ENCODE results near the gene KCNAB3. TPM values are rescaled to one million over a fixed set of nuclear protein-coding genes. Genes with fewer than 3 reads are reported as not detected.

KCNAB3 gene
- total and polyA plus RNA-seq, 2 donors (not counting 3 experiments of a cell fraction or from before 2014, with no cell fraction given): 1.3 to 2.4 TPM

DNA sequence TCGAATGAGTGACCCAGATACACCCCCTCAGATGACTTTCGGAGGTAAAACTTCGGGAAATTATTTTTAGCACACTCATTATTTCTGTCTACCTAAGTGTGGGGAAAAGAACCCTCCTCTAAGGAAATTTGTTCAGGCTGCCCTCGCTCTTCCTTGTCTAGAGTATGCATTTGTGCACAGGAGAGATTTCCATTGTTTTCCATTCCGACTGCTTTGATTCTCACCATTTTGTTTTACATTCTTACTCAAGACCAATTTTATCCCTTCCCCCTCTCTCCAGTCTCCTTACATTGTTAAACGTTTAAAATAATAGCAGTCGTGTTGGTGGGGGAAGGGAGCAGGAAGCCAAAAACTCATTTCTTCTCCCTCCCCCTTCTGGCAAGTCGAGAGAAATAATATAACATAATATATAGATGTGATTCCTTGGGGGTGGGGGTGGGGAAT is 42.6 kb downstream of the KCNAB3 start:
- H3K4me3 ChIP-seq (replicated peaks in 1 of 3; ENCODE audit: insufficient read depth in 1 of 3, low read depth in 1 of 3, low read length in 3 of 3): peak overlapping the region; percentile 67 to 76 (median 74)
- peaks cover 45% of the 10 kb centered on the region for H3K4me1 ChIP-seq (ENCODE audit: control insufficient read depth, extremely low read depth, insufficient read depth, low read length)
- H3K9me1 ChIP-seq (replicated peaks; ENCODE audit: control insufficient read depth, extremely low read depth, insufficient read depth, low read length): no peaks in the 10 kb centered on the region
- H3K27me3 ChIP-seq (ENCODE audit: control insufficient read depth in 2 of 2, insufficient read depth in 2 of 2, low read length in 2 of 2): no peaks in the 10 kb centered on the region
- H4K20me1 ChIP-seq (replicated peaks; ENCODE audit: control insufficient read depth, extremely low read depth, insufficient read depth, low read length): no peaks in the 10 kb centered on the region
- dilution Hi-C loops (cut with MboI; ENCODE audit: extremely low pct_ligation_motif_present, low sequenced_read_pairs): no loop called here
- H3K79me2 ChIP-seq (ENCODE audit: control insufficient read depth, insufficient read depth, low read length): peaks cover 32% of the 10 kb centered on the region
- H3K27ac ChIP-seq (ENCODE audit: insufficient read depth, low read depth, low read length): peak overlapping the region; percentile 94
- no peak for DNase-seq (ENCODE audit: low read depth, low spot score)
- no TSS peak for BruUV-seq (replicated peaks)
- no peak overlapping the region for H2AFZ ChIP-seq (ENCODE audit: low read depth, low read length)
- no peaks in the 10 kb centered on the region for H3K9me3 ChIP-seq (replicated peaks; ENCODE audit: control insufficient read depth, insufficient read depth, low read length)
- H3K4me2 ChIP-seq (ENCODE audit: insufficient read depth, low read length): peak overlapping the region; percentile 95
- FAIRE-seq: no peak
- ChIA-PET CTCF (no interaction called here), POLR2A (no interaction called here)
- intact Hi-C loops (cut with micrococcal nuclease): loop anchor here (1.0 to 5.0 kb wide), 8 partner anchors 25 to 267 kb away; partner anchors contain the start of genes ALOXE3, CNTROB, KDM6B and NAA38
- TF ChIP-seq, protein P1, sequence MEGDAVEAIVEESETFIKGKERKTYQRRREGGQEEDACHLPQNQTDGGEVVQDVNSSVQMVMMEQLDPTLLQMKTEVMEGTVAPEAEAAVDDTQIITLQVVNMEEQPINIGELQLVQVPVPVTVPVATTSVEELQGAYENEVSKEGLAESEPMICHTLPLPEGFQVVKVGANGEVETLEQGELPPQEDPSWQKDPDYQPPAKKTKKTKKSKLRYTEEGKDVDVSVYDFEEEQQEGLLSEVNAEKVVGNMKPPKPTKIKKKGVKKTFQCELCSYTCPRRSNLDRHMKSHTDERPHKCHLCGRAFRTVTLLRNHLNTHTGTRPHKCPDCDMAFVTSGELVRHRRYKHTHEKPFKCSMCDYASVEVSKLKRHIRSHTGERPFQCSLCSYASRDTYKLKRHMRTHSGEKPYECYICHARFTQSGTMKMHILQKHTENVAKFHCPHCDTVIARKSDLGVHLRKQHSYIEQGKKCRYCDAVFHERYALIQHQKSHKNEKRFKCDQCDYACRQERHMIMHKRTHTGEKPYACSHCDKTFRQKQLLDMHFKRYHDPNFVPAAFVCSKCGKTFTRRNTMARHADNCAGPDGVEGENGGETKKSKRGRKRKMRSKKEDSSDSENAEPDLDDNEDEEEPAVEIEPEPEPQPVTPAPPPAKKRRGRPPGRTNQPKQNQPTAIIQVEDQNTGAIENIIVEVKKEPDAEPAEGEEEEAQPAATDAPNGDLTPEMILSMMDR (IDR thresholded peaks at IDR 0.05; ENCODE audit: extremely low read depth in 1 of 2, insufficient read depth in 1 of 2, low read depth in 1 of 2, low read length in 2 of 2): peak in 1 of 2 donors; percentile 11
- TF ChIP-seq POLR2A (IDR thresholded peaks at IDR 0.05; ENCODE audit: low read depth, low read length) (no peak), EZH2 (IDR thresholded peaks at IDR 0.05; ENCODE audit: borderline replicate concordance, low read depth, low read length, severe bottlenecking) (no peak), FOS (IDR thresholded peaks at IDR 0.05; ENCODE audit: borderline replicate concordance, insufficient read depth, low read length) (no peak), JUN (IDR thresholded peaks at IDR 0.05; ENCODE audit: borderline replicate concordance, insufficient read depth, insufficient read length, low read depth) (no peak)
- H3K9ac ChIP-seq (replicated peaks; ENCODE audit: extremely low read depth, insufficient read depth, low read length): peak overlapping the region; percentile 82
- H3K36me3 ChIP-seq (ENCODE audit: control insufficient read depth in 2 of 2, extremely low read depth in 1 of 2, insufficient read depth in 2 of 2, low read length in 2 of 2): peaks cover 10 to 13% of the 10 kb centered on the region in 2 experiments
